Upper lobe of right lung (tissue), 1 donor: ENCODE measurements around the gene SLC6A3. TPM values are rescaled to one million over a fixed set of nuclear protein-coding genes. Genes with fewer than 3 reads are reported as not detected.

Experiments
- ATAC-seq: fragments of 200-7000 bp; cut with Tn5 transposase; one replicate; pipeline ENCODE4 v1.9.1; 2020; ENCODE audit warnings: mild to moderate bottlenecking, moderate library complexity
- DNase-seq: peaks from one replicate; pipeline ENCODE4 v3.0.0-alpha.2; 2020
- H3K27ac ChIP-seq: fragments of 200-600 bp; one replicate; pipeline ENCODE4 v1.8.0; 2022
- H3K27me3 ChIP-seq: fragments of 200-600 bp; one replicate; pipeline ENCODE4 v1.8.0; 2022; ENCODE audit warnings: mild to moderate bottlenecking
- H3K36me3 ChIP-seq: fragments of 200-600 bp; one replicate; pipeline ENCODE4 v1.8.0; 2022
- H3K4me1 ChIP-seq: fragments of 200-600 bp; one replicate; pipeline ENCODE4 v1.8.0; 2022
- H3K4me3 ChIP-seq: fragments of 200-600 bp; one replicate; pipeline ENCODE4 v1.8.0; 2022; ENCODE audit warnings: mild to moderate bottlenecking
- H3K9me3 ChIP-seq: fragments of 200-600 bp; one replicate; pipeline ENCODE4 v1.8.0; 2022
- CTCF ChIP-seq: fragments of 200-600 bp; IDR thresholded peaks from one replicate; pipeline ENCODE4 v1.8.0; 2022; ENCODE audit warnings: antibody characterized with exemption
- intact Hi-C: fragments of 100-400 bp; cut with DNase I; formaldehyde crosslinking; loops from one replicate; pipeline ENCODE4 v1.11.0; 2022
- total RNA-seq: library from RNA; stranded (reverse); fragmentation: NEBNext Ultra II Directional; extraction: Animal tissue kit (Norgen Biotek cat#: 25700); gene quantifications from one replicate; pipeline ENCODE4 v1.2.1, GENCODE V29; 2021
- donor health status: DM: no; HTN: yes; CAD: no; lungs with severe emphysema.

SLC6A3 gene
- total RNA-seq, 1 donor from 2014 or later = 0.52 TPM

- intact Hi-C loops = no loop called here
- peak overlapping the region; percentile 74 for H3K27ac ChIP-seq
- peak; percentile 71 for ATAC-seq
Measured at GRCh38 chr5:1343315-1343751, 101.9 kb downstream of the SLC6A3 start.

More at GRCh38 chr5:1343315-1343751, 101.9 kb downstream of the SLC6A3 start:
- peaks cover 19% of the 10 kb centered on the region for H3K4me1 ChIP-seq
- peak overlapping the region; percentile 97 for H3K4me3 ChIP-seq
- no peaks in the 10 kb centered on the region for H3K27me3 ChIP-seq
- H3K36me3 ChIP-seq = peaks cover 39% of the 10 kb centered on the region
- DNase-seq = peak; percentile 80
- no peak for TF ChIP-seq CTCF
- no peaks in the 10 kb centered on the region for H3K9me3 ChIP-seq

Other genes with a start within 250 kb of the SLC6A3 start
- not detected for gene SLC6A19, start 243.8 kb downstream of the SLC6A3 start, total RNA-seq
- gene SLC6A18, start 220.1 kb downstream of the SLC6A3 start, total RNA-seq = not detected
- gene TERT, start 150.4 kb downstream of the SLC6A3 start, total RNA-seq = not detected
- gene CLPTM1L, start 100.3 kb downstream of the SLC6A3 start, total RNA-seq = 153 TPM
- gene LPCAT1, start 78.5 kb upstream of the SLC6A3 start, total RNA-seq = 690 TPM